HG02938 (cell line): ENCODE measurements around the gene CPZ.

ENCODE experiments used
- ATAC-seq: cut with Tn5 transposase; IDR thresholded peaks from one replicate; pipeline ENCODE4 v1.9.1; 2021; ENCODE audit warnings: mild to moderate bottlenecking, moderate library complexity; ENCODE audit not compliant: unreplicated experiment

Gene CPZ

GRCh38 chr4:8593264-8594096 is 915 bp downstream of the CPZ start:
- no peak for ATAC-seq

DNA sequence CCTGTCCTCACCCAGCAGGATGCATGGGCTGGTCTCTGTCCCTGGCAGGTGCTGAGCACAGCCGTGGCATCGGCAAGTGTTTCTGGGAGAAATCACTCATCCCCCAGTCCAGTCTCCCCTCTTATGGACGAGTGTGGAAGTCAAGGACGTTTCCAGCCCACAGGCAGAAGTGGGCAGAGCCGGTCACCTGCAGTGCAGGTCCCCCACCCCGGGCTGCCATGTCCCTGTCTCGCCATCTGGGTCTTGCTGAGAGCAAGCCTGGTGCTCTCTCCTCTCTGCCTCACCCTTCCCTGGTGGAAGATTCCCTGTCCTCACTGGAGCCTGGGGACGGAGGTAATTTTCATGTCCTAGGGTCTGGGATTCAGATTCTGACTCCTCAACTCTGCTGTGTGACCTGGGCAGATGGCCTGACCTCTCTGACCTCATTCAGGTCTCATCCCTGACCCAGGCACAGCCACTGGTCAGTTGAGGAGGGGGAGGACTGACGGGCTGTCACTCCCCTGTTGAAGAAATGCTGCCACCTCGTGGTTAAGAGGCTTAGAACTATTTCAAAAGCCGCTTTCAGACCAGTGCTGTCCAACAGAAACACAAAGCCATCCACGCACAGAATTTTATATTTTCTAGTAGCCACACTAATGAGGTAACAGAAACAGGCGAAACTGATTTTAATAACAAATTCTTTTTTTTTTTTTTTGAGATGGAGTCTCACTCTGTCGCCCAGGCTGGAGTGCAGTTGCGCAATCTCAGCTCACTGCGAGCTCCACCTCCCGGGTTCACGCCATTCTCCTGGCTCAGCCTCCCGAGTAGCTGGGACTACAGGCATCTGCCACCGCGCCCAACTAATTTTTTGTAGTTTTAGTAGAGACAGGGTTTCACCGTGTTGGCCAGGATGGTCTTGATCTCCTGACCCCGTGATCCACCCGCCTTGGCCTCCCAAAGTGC is 1.8 kb downstream of the CPZ start:
- no peak for ATAC-seq

- ATAC-seq: no peak
Measured at GRCh38 chr4:8595237-8596087, 2.9 kb downstream of the CPZ start.

GRCh38 chr4:8596891-8597290 is 4.3 kb downstream of the CPZ start:
- ATAC-seq: no peak

DNA sequence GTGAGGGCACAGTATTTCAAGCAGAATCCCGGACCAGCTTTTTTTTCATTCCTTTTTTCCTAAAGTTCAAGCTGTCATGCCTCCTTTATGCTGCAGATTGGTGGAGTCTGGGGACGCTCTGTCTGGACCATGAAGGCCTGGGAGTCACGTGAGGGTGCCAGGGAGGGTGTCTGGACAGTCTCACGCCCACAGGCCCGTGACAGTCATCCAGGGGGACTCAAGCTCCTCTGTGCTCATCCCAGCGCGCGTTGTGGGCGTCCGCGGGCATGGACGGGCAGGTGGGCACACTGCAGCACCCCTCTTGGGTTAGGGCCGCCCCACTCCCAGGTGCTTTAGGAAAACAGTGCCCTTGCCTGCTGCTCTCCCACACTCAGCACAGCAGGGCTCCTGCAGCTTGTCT is 4.8 kb downstream of the CPZ start:
- ATAC-seq: no peak

GRCh38 chr4:8597791-8598190 is 5.2 kb downstream of the CPZ start:
- ATAC-seq: no peak

DNA sequence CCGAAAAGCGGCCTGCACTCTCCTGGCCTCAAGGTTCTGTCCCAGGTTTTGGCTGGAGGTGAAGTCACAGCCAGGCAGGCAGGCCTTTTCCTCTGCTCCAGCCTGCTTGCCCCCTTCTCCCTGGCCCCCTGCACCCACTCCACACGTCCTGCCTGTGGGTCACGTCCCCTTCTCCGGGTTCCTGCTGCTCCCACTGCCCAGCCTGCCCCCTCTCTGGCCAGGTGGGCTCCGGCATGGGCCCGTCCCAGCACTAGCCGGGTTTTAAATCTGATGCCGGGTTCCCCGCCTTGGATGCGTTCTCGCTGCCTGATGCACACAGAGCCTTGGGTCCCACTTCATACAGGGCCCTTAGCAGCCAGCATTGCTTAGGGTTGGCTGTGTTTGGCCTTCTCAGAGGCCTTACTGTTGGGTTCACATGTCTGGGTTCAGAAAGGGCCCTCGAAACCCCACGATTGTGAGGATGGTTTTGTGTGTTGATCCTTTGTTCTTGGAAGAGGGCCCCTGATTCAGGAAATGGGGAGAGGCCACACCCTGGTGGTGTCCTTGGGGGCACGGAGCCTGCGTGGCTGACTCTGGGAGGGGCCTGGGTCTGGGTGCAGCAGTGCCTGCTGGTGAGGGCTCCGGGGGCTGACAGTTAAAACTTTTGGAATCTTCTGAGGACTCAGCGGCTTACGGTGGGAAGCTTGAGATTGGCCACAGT is 6.0 kb downstream of the CPZ start:
- no peak for ATAC-seq

GRCh38 chr4:8599091-8599460 is 6.5 kb downstream of the CPZ start:
- ATAC-seq: no peak

DNA sequence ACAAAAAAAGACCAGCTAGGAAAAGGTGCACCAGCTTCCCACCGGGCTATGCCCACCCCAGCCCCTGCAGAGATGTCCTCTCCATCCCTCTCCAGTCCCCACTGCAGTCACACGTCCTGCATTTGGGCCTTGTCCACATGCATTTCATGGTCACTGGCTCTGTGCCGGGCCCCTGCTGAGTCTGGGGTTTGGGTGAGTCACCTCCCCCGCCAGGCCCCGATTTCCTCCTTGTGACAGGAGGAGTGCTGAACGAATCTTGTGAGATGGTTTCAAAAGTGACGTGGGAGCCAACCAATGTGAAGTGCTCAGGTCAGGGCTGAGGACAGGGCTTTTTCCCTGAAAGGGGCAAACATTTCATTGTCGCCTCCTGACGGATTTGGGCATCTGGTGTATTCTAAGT is 7.1 kb downstream of the CPZ start:
- ATAC-seq: no peak

- no peak for ATAC-seq
Measured at GRCh38 chr4:8600266-8600665, 7.7 kb downstream of the CPZ start.

GRCh38 chr4:8600686-8601085 is 8.1 kb downstream of the CPZ start:
- no peak for ATAC-seq

DNA sequence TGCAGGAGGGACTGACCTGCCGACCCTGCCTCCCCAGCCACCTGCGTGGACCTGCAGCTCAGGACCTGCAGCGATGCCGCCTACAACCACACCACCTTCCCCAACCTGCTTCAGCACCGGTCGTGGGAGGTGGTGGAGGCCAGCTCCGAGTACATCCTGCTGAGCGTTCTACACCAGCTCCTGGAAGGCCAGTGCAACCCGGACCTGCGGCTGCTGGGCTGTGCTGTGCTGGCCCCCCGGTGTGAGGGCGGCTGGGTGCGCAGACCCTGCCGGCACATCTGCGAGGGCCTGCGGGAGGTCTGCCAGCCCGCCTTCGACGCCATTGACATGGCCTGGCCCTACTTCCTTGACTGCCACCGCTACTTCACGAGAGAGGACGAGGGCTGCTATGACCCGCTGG is 8.5 kb downstream of the CPZ start:
- ATAC-seq: no peak

- ATAC-seq: no peak
Measured at GRCh38 chr4:8601556-8601955, 9.0 kb downstream of the CPZ start.

- ATAC-seq: no peak
Measured at GRCh38 chr4:8602686-8603430, 10.3 kb downstream of the CPZ start.

- no peak for ATAC-seq
Measured at GRCh38 chr4:8603931-8604330, 11.4 kb downstream of the CPZ start.

DNA sequence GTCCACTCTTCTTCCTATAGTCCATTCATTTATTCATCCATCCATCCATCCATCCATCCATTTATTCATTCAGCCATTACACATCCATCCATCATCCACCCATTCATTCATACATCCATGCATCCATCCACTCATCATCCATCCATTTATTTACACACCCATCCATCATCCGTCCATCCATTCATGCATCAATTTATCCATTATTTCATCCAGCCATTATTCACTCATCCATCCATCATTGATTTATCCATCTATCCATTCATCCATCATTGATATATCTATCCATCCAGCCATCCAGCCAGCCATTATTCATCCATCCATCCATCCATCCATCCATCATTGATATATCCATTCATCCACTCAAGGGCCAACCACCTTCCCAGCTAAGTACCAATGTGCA is 12.7 kb downstream of the CPZ start:
- no peak for ATAC-seq

DNA sequence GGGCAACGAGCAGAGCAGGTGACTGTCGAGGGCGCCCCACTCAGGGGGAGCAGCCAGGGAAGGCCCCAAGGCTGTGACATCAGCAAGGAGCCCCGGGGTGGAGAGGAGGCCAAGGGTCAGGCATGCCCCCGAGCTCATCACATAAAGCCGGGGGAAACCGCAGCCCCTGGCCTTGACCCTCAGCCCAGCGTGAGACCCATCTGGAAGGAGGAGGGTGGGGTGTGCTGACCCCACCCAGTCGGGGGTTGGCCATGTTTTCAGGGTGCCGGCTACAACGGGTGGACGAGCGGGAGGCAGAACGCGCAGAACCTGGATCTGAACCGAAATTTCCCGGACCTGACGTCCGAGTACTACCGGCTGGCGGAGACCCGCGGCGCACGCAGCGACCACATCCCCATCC is 13.9 kb downstream of the CPZ start:
- no peak for ATAC-seq

DNA sequence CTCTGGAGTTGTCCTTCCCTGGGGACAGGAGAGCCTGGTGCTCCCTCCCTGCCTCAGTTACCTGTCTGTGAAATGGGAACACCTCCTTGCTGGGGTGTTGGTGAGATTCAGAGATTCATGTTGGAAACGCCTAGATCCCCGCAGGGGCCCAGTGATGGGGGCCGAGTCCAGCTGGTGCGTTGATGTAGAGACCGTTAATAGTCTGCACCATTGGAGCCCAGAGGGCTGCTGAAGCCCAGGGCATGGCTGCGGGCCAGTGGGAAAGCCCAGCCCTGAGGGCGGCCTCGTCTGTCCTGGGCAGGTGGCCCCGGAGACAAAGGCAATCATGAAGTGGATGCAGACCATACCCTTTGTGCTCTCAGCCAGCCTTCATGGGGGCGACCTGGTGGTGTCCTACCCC is 14.4 kb downstream of the CPZ start:
- ATAC-seq: no peak

- ATAC-seq: no peak
Measured at GRCh38 chr4:8607603-8608481, 15.3 kb downstream of the CPZ start.
